GM19468 (cell line): ENCODE results near the gene MTX3.

Source experiments
- ATAC-seq: cut with Tn5 transposase; IDR thresholded peaks from one replicate; pipeline ENCODE4 v1.9.1; 2021; ENCODE audit warnings: mild to moderate bottlenecking, moderate library complexity, moderate number of reproducible peaks; ENCODE audit not compliant: unreplicated experiment; ENCODE audit errors: extremely low read depth

The MTX3 gene

GRCh38 chr5:79938468-79938867, 52.6 kb downstream of the MTX3 start:
- ATAC-seq: no peak

GRCh38 chr5:79936646-79937216, 54.3 kb downstream of the MTX3 start:
- ATAC-seq: no peak

GRCh38 chr5:79936002-79936645, 54.9 kb downstream of the MTX3 start:
- ATAC-seq: no peak

GRCh38 chr5:79934681-79935080, 56.4 kb downstream of the MTX3 start:
- no peak for ATAC-seq

- no peak for ATAC-seq
These were observed 58.3 kb downstream of the MTX3 start for GRCh38 chr5:79932510-79933504.

GRCh38 chr5:79931866-79932265, 59.2 kb downstream of the MTX3 start:
- ATAC-seq: no peak

GRCh38 chr5:79931409-79931808, 59.7 kb downstream of the MTX3 start:
- ATAC-seq: no peak

GRCh38 chr5:79929095-79929494, 62.0 kb downstream of the MTX3 start:
- ATAC-seq: no peak
